Stimulated activated CD8-positive, alpha-beta memory T cell treated with anti-CD3 and anti-CD28 coated beads, Interleukin-7, amount 100 ng/mL, for 48 hours (primary cell): ENCODE results near the gene NCOA3.
"Not testable (repeated sequence)": the region's sequence is repeated elsewhere in the genome, so short reads cannot be mapped to it uniquely, and the experiment has no call there.

Experiments
- DNase-seq, 2 donors: peaks; one replicate each; pipeline ENCODE4 v3.0.0-alpha.2; 2020; ENCODE audit warnings: low read depth in 1 of 2; ENCODE audit errors: extremely low read depth in 1 of 2

Gene NCOA3

DNA sequence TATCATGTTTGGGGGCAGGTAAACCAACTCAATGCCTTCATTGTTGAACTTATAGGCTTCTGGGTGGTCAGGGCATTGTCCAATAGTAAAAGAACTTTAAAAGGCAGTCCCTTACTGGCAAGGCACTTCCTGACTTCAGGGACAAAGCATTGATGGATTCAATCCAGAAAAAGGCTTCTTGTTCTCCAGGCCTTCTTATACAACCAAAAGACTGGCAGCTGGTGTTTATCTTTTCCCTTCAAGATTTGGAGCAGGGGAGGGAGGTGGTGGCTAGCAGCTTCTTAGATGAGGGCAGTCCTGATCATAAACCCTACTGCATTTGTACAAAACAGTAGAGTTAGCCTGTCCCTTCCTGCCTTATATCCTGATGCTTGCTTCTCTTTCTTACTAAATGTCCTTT lies 57.5 kb downstream of the NCOA3 start:
- DNase-seq: no peak

DNA sequence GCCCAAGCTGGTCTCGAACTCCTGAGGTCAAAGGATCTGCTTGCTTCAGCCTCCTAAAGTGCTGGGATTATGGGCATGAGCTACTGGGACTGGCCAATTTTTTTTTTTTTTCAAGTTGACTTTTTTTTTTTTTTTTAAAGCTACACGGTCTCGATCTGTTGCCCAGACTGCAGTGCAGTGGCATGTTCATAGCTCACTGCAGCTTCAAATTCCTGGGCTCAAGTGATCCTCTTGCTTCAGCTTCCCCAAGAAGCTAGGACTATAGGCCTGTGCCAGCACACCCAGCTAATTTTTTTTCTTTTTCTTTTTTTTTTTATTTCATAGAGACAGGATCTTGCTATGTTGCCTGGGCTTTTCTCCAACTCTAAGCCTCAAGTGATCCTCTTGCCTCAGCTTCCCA lies 59.5 kb downstream of the NCOA3 start:
- no peak for DNase-seq

DNA sequence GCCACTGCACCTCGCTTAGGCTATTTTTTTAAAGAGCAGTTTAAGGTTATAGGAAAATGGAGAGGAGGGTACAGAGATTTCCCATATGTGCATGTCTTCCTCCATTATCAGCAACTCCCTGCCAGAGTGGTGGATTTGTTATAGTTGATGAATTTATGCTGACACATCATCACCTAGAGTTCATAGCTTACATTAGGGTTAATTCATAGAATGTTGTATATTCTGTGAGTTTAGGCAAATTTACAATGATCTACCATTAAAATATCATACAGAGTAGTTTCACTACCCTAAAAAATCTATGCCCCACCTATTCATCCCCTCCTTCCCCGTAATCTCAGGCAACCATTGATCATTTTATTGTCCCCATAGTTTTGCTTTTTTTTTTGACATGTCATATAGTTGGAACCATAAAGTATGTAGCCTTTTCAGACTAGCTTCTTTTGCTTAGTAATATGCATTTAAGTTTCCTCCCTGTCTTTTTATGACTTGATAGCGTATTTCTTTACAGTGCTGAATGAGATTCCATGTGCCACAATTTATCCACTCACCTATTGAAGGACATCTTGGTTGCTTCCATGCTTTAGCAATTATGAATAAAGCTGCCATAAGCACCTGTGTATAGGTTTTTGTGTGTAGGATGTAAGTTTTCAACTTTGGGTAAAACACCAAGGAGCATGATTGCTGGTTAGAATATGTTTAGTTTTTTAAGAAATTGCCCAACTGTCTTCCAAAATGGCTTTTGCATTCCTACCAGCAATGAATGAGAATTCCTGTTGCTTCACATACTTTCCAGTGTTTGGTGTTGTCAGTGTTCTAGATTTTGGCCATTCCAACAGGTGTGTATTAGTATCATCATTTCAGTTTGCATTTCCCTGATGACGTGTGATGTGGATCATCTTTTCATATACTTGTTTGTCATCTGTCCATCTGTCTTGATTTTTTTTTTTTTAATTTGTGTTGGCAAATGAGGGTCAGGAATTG lies 60.2 kb downstream of the NCOA3 start:
- no peak for DNase-seq

- DNase-seq: no peak
These were observed 64.6 kb downstream of the NCOA3 start for GRCh38 chr20:47566269-47566668.

- DNase-seq: no peak
These were observed 66.3 kb downstream of the NCOA3 start for GRCh38 chr20:47568019-47568418.

DNA sequence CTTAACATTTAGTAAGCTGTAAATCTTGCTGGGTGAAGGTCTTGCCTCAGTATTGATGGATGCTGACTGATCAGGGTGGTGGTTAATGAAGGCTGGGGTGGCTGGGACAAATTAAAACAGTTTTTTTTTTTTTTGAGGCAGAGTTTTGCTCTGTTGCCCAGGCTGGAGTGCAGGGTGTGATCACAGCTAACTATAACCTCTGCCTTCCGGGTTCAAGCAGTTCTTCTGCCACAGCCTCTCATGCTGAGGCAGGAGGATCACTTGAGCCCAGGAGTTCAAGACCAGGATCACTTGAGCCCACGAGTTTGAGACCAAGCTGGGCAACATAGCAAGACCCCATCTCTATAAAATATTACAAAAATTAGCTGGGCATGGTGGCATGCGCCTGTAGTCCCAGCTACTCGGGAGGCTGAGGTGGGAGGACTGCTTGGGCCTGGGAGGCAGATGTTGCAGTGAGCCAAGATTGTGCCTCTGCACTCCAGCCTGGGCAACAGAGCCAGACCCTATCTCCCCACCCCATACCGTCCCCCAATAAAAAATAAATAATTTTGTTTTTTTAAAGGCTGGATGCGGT lies 67.2 kb downstream of the NCOA3 start:
- no peak for DNase-seq

DNA sequence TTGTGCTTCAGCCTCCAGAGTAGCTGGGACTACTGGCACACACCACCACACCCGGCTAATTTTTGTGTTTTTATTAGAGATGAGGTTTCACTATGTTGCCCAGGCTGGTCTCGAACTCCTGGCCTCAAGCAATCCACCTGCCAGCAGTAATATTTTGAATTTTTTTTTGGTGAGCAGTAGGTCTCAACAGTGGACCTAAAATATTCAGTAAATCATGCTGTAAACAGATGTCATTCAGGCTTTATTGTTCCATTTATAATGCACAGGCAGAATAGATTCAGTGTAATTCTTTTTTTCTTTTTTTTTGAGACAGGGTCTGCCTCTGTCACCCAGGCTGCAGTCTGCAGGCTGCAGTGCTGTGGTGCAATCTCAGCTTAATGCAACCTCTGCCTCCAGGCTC lies 69.7 kb downstream of the NCOA3 start:
- no peak for DNase-seq

DNA sequence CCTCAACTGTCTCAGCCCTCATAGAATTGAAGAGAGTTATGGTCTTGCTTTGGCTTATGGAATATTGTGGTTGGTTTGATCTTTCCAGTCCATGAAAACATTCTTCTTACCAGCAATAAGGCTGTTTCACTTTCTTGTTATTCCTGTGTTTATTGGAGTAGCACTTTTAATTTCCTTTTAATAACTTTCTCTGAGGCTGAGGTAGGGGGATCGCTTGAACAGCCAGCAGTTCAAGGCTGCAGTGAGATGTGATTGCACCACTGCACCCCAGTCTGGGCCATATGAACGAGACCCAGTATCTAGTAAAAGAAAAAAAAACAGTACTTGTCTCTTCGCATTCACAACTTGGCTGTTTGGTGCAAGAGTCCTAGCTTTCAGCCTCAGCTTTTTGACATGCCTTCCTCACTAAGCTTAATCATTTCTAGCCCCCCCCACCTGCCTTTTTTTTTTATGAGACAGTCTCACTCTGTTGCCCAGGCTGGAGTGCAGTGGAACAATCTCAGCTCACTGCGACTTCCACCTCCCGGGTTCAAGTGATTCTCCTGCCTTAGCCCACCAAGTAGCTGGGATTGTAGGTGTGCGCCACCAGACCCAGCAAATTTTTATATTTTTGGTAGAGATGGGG lies 70.5 kb downstream of the NCOA3 start:
- no peak for DNase-seq

DNA sequence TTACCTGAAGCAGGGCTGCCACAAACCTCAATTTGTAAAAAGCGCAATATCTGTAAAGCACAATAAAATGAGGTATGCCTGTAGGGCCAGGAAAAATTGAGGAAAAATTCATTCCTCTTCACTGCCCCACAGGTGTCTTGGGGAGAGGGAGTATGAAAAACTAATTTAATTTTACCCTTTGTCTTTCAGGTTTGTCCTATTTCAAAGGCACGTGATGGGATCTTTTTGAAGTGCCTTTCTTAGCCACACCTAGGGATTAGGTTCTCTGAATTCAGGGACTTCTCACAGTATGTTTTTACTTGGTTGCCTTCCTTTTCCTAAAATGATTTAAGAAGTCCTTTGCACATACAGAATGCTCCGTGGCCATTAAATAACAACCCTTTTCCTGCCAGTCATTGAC lies 71.9 kb downstream of the NCOA3 start:
- no peak for DNase-seq

DNA sequence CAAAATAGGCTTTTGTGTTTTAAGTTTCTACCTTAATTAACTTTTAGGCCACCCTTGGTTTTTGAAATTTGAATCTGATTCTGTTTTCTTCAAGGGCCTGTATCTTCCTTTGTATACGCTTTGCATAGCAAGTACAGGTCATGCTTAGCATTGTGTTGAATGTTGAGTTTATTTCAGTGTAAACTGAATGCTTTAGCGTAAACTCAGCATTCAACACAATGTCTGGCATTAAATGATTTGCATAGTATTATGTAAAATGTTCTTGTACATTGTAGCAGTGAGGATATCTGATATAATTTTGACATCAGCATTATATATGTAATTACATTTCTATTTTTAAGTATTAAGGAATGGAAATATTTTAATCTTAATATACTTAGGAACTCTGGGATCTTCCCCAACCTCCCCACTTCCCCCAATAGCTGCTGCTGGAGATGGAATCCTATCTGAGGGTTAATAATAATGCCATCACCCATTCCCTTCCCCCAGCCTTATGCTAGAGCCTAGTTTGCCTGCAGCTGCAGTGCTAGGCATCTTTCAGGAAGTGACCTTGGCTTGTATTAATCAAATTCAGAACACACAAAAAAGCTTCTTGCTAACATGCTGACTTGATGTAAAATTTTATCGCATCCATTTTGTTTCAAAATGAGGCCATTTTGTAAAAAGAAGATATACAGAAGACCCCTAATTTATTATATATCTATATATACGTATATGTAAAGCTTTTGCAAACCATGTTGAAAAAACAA lies 73.1 kb downstream of the NCOA3 start:
- DNase-seq: no peak

DNA sequence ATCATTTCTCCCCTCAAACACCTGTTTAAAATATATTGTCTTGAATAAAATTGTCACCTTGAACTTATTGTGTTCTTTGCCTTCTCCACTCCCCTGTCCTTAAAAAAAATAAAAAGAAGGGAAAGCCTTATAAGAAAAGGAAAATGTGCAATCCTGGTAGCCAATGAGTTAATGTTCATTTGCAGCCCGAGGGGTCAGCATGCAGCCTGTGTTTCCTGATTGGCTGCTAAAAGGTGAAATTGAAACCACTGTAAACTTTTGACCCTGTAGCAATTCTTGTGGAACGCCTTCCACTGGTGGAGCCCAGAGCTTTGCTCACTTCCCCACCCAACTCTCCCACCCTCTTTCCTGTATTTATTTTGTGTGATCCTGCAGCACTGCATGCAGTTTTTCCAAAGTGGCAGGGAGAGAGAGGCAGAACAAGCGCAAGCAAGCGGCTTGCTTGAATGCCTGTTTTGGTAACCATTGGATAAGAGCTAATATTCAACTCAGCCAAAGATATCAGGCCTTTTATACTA lies 74.9 kb downstream of the NCOA3 start:
- DNase-seq: no peak

GRCh38 chr20:47577314-47577713 lies 75.6 kb downstream of the NCOA3 start:
- DNase-seq: no peak

- no peak for DNase-seq
These were observed 76.9 kb downstream of the NCOA3 start for GRCh38 chr20:47578543-47578942.

- DNase-seq: not testable (repeated sequence)
These were observed 79.0 kb downstream of the NCOA3 start for GRCh38 chr20:47580686-47581085.

- no peak for DNase-seq
These were observed 79.4 kb downstream of the NCOA3 start for GRCh38 chr20:47581090-47581489.

- no peak for DNase-seq
These were observed 81.9 kb downstream of the NCOA3 start for GRCh38 chr20:47583551-47583950.

GRCh38 chr20:47585087-47585747 lies 83.5 kb downstream of the NCOA3 start:
- no peak for DNase-seq

GRCh38 chr20:47586649-47587294 lies 85.1 kb downstream of the NCOA3 start:
- DNase-seq: no peak

- no peak for DNase-seq
These were observed 86.5 kb downstream of the NCOA3 start for GRCh38 chr20:47588158-47588557.

DNA sequence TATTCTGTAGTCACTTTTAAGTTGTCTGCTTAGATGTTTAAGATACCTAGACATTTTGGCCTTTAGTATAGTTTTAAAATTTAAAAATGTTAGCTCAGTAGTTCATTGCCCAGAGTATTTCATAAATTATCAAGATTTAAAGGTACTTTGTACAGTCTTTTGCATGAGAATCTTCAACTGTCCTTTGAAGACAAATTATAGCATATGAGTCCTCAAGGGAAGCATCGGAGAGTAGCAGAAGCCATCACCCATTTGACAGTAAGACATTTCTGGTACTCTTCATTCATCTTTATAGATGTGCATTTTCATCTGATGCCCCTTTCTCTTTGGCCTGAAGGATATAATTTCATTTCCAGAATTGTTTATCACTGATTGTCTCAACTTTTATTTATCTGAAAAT lies 89.5 kb downstream of the NCOA3 start:
- DNase-seq: no peak
